ENCODE data around the gene EFNA3.

Gene EFNA3

GRCh38 chr1:155049651-155050559, 28.7 kb upstream of the EFNA3 start:
- DNase-seq, result no peak

- no peak for DNase-seq
These were observed 27.9 kb upstream of the EFNA3 start, which contains the start of gene ADAM15 for GRCh38 chr1:155050560-155051341. ADAM15 (plus strand) TSS chr1:155051316; CDS start chr1:155051387, 71 bp downstream.

- DNase-seq, result no peak
These were observed 27.3 kb upstream of the EFNA3 start for GRCh38 chr1:155051342-155051776.

- no peak for DNase-seq
These were observed 26.7 kb upstream of the EFNA3 start for GRCh38 chr1:155051777-155052398.

GRCh38 chr1:155052439-155053395, 25.9 kb upstream of the EFNA3 start:
- DNase-seq, result peak; percentile 46

GRCh38 chr1:155053531-155054105, 25.0 kb upstream of the EFNA3 start:
- no peak for DNase-seq

GRCh38 chr1:155057104-155057503, 21.5 kb upstream of the EFNA3 start:
- no peak for DNase-seq

- DNase-seq, result no peak
These were observed 20.8 kb upstream of the EFNA3 start for GRCh38 chr1:155057788-155058211.

- no peak for DNase-seq
These were observed 17.9 kb upstream of the EFNA3 start for GRCh38 chr1:155060736-155061135.

GRCh38 chr1:155061381-155062150, 17.1 kb upstream of the EFNA3 start:
- peak; percentile 75 for DNase-seq

GRCh38 chr1:155062151-155062686, 16.4 kb upstream of the EFNA3 start:
- no peak for DNase-seq

GRCh38 chr1:155062702-155063411, 15.8 kb upstream of the EFNA3 start:
- DNase-seq, result no peak

GRCh38 chr1:155063550-155064110, 15.0 kb upstream of the EFNA3 start, which contains the start of gene EFNA4:
EFNA4 (plus strand) TSS chr1:155063740; CDS start chr1:155063824, 84 bp downstream.
- DNase-seq, result no peak

GRCh38 chr1:155064111-155064831, 14.4 kb upstream of the EFNA3 start:
- no peak for DNase-seq

GRCh38 chr1:155064832-155065429, 13.7 kb upstream of the EFNA3 start:
- no peak for DNase-seq

- DNase-seq, result no peak
These were observed 11.9 kb upstream of the EFNA3 start for GRCh38 chr1:155066777-155067176.

GRCh38 chr1:155068599-155068998, 10.0 kb upstream of the EFNA3 start:
- DNase-seq, result no peak

GRCh38 chr1:155069551-155070157, 9.0 kb upstream of the EFNA3 start:
- no peak for DNase-seq
